ENCODE measurements around the gene TFEB. TPM values are rescaled to one million over a fixed set of nuclear protein-coding genes. Genes with fewer than 3 reads are reported as not detected.

The TFEB gene
- total and polyA plus RNA-seq, 4 donors: 1.1 to 6.2 (median 3.8) TPM

DNA sequence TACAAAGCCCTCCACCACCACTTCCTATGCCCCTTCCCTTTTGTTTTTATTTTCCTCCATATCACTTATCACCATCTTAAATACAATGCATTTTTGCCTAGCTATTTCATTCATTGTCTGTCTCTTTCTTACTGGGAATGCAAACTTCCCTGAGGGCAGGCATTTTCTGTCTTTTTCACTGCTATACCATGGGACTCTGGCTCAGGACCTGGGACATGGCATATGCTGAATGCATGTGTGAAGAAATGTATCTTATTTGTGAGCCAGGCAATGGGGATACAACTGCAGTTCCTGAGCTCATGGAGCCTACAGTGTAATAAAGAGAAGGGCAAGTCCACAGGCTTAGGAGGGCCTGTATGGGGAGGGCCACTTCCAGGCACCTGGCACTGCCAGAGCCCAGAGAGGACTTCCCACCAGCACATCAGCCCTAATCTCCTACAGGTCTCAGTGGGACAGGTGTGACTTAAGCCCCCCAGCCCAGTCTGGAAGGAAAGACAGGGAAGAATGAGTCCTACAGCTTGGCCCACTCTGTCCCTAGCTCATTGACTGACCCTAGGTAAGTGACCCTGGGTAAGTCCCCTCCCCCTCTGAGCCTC is 43.2 kb downstream of the TFEB start:
- H3K4me3 ChIP-seq (ENCODE audit: low read depth in 1 of 3, low read length in 3 of 3): no peak overlapping the region
- DNase-seq (ENCODE audit: low spot score): no peak
- H3K4me1 ChIP-seq (ENCODE audit: control insufficient read depth in 4 of 4, insufficient read depth in 4 of 4, low read length in 3 of 4): no peaks in the 10 kb centered on the region
- H3K9ac ChIP-seq (ENCODE audit: low read depth in 1 of 2, low read length in 2 of 2): no peak overlapping the region
- peaks cover 0 to 21% (median 2%) of the 10 kb centered on the region in 4 donors for H3K36me3 ChIP-seq (ENCODE audit: control insufficient read depth in 4 of 4, insufficient read depth in 3 of 4, low read depth in 1 of 4, low read length in 3 of 4)
- H3K27ac ChIP-seq (ENCODE audit: low read depth in 1 of 2, low read length in 2 of 2): no peak overlapping the region
- H3K27me3 ChIP-seq (ENCODE audit: control insufficient read depth in 4 of 4, insufficient read depth in 4 of 4, low read length in 3 of 4): no peaks in the 10 kb centered on the region
- no peaks in the 10 kb centered on the region for H3K9me3 ChIP-seq (ENCODE audit: control insufficient read depth in 4 of 4, low read length in 3 of 4)
- TF ChIP-seq FOXA1 (IDR thresholded peaks at IDR 0.05) (no peak), JUND (IDR thresholded peaks at IDR 0.05) (no peak), TAF1 (conservative IDR thresholded peaks at IDR 0.05) (no peak), HNF4A (conservative IDR thresholded peaks at IDR 0.05) (no peak), NR2F2 (IDR thresholded peaks at IDR 0.05) (no peak), YY1 (IDR thresholded peaks at IDR 0.05) (no peak), HNF4G (IDR thresholded peaks at IDR 0.05) (no peak), RXRA (IDR thresholded peaks at IDR 0.05) (no peak), RAD21 (IDR thresholded peaks at IDR 0.05) (no peak), FOXA2 (IDR thresholded peaks at IDR 0.05) (no peak), GABPA (IDR thresholded peaks at IDR 0.05 in 1 of 2, conservative IDR thresholded peaks at IDR 0.05 in 1 of 2) (no peak), EGR1 (IDR thresholded peaks at IDR 0.05; ENCODE audit: low read depth in 2 of 2) (no peak), SP1 (IDR thresholded peaks at IDR 0.05) (no peak)
- TF ChIP-seq, protein P1, sequence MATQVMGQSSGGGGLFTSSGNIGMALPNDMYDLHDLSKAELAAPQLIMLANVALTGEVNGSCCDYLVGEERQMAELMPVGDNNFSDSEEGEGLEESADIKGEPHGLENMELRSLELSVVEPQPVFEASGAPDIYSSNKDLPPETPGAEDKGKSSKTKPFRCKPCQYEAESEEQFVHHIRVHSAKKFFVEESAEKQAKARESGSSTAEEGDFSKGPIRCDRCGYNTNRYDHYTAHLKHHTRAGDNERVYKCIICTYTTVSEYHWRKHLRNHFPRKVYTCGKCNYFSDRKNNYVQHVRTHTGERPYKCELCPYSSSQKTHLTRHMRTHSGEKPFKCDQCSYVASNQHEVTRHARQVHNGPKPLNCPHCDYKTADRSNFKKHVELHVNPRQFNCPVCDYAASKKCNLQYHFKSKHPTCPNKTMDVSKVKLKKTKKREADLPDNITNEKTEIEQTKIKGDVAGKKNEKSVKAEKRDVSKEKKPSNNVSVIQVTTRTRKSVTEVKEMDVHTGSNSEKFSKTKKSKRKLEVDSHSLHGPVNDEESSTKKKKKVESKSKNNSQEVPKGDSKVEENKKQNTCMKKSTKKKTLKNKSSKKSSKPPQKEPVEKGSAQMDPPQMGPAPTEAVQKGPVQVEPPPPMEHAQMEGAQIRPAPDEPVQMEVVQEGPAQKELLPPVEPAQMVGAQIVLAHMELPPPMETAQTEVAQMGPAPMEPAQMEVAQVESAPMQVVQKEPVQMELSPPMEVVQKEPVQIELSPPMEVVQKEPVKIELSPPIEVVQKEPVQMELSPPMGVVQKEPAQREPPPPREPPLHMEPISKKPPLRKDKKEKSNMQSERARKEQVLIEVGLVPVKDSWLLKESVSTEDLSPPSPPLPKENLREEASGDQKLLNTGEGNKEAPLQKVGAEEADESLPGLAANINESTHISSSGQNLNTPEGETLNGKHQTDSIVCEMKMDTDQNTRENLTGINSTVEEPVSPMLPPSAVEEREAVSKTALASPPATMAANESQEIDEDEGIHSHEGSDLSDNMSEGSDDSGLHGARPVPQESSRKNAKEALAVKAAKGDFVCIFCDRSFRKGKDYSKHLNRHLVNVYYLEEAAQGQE (IDR thresholded peaks at IDR 0.05): no peak
- TF ChIP-seq, protein P2, sequence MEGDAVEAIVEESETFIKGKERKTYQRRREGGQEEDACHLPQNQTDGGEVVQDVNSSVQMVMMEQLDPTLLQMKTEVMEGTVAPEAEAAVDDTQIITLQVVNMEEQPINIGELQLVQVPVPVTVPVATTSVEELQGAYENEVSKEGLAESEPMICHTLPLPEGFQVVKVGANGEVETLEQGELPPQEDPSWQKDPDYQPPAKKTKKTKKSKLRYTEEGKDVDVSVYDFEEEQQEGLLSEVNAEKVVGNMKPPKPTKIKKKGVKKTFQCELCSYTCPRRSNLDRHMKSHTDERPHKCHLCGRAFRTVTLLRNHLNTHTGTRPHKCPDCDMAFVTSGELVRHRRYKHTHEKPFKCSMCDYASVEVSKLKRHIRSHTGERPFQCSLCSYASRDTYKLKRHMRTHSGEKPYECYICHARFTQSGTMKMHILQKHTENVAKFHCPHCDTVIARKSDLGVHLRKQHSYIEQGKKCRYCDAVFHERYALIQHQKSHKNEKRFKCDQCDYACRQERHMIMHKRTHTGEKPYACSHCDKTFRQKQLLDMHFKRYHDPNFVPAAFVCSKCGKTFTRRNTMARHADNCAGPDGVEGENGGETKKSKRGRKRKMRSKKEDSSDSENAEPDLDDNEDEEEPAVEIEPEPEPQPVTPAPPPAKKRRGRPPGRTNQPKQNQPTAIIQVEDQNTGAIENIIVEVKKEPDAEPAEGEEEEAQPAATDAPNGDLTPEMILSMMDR (IDR thresholded peaks at IDR 0.05; ENCODE audit: low read depth, low read length, missing input control): no peak
- TF ChIP-seq, protein P3, sequence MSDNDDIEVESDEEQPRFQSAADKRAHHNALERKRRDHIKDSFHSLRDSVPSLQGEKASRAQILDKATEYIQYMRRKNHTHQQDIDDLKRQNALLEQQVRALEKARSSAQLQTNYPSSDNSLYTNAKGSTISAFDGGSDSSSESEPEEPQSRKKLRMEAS (IDR thresholded peaks at IDR 0.05): no peak
- TF ChIP-seq, protein P4, sequence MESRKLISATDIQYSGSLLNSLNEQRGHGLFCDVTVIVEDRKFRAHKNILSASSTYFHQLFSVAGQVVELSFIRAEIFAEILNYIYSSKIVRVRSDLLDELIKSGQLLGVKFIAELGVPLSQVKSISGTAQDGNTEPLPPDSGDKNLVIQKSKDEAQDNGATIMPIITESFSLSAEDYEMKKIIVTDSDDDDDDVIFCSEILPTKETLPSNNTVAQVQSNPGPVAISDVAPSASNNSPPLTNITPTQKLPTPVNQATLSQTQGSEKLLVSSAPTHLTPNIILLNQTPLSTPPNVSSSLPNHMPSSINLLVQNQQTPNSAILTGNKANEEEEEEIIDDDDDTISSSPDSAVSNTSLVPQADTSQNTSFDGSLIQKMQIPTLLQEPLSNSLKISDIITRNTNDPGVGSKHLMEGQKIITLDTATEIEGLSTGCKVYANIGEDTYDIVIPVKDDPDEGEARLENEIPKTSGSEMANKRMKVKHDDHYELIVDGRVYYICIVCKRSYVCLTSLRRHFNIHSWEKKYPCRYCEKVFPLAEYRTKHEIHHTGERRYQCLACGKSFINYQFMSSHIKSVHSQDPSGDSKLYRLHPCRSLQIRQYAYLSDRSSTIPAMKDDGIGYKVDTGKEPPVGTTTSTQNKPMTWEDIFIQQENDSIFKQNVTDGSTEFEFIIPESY (IDR thresholded peaks at IDR 0.05): no peak
- TF ChIP-seq, protein P5, sequence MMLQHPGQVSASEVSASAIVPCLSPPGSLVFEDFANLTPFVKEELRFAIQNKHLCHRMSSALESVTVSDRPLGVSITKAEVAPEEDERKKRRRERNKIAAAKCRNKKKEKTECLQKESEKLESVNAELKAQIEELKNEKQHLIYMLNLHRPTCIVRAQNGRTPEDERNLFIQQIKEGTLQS (IDR thresholded peaks at IDR 0.05): no peak

Data from liver (tissue), 9 donors.